ENCODE measurements around the gene ADAMTSL2. TPM values are rescaled to one million over a fixed set of nuclear protein-coding genes. Genes with fewer than 3 reads are reported as not detected.

The ADAMTSL2 gene
- total and polyA plus RNA-seq, 4 donors = 1.8 to 18.2 (median 7.7) TPM

DNA sequence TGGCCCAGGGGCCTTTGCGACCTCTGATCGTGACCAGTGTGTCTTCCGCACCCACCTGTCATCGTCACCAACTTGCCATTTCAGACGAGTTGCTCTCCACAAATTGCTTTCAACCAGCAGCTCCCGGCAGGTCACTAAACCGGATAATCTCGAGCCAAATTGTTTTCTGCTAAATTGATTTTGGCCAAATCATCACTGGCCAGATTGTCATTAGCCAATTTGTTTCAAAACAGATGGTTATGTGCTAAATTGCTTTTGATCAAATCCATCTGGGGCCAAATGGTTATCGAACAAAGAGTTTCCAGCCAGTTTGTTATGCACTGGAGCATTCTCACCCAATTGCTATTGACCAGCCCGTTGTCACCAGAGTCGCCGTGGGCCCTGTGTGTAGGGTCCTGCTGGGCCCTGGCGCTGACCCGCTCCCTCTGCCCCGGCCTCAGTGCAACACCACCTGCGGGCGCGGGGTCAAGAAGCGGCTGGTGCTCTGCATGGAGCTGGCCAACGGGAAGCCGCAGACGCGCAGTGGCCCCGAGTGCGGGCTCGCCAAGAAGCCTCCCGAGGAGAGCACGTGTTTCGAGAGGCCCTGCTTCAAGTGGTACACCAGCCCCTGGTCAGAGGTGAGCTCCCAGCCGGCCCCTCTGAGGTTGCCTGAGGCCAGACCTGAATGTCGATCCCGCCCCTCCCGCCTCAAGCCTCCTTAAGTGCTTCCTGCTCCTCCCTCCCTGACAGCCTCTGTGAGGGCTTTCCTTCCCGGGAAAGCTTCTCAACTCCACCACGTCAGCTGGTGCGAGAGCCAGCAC is 35.6 kb downstream of the ADAMTSL2 start:
- H3K9ac ChIP-seq (ENCODE audit: low read depth in 1 of 2, low read length in 2 of 2) = no peak overlapping the region
- no peak for DNase-seq (ENCODE audit: low spot score)
- H3K27ac ChIP-seq (ENCODE audit: low read depth in 1 of 2, low read length in 2 of 2) = no peak overlapping the region
- no peaks in the 10 kb centered on the region for H3K9me3 ChIP-seq (ENCODE audit: control insufficient read depth in 4 of 4, low read length in 3 of 4)
- no peaks in the 10 kb centered on the region for H3K36me3 ChIP-seq (ENCODE audit: control insufficient read depth in 4 of 4, insufficient read depth in 3 of 4, low read depth in 1 of 4, low read length in 3 of 4)
- TF ChIP-seq TAF1 (conservative IDR thresholded peaks at IDR 0.05) (no peak), RAD21 (IDR thresholded peaks at IDR 0.05) (no peak), SP1 (IDR thresholded peaks at IDR 0.05) (no peak), EGR1 (IDR thresholded peaks at IDR 0.05; ENCODE audit: low read depth in 2 of 2) (no peak), RXRA (IDR thresholded peaks at IDR 0.05) (no peak), NR2F2 (IDR thresholded peaks at IDR 0.05) (no peak), FOXA1 (IDR thresholded peaks at IDR 0.05) (no peak), HNF4G (IDR thresholded peaks at IDR 0.05) (no peak), FOXA2 (IDR thresholded peaks at IDR 0.05) (no peak), GABPA (IDR thresholded peaks at IDR 0.05 in 1 of 2, conservative IDR thresholded peaks at IDR 0.05 in 1 of 2) (no peak), JUND (IDR thresholded peaks at IDR 0.05) (no peak), YY1 (IDR thresholded peaks at IDR 0.05) (no peak), HNF4A (conservative IDR thresholded peaks at IDR 0.05) (no peak)
- TF ChIP-seq, protein P1, sequence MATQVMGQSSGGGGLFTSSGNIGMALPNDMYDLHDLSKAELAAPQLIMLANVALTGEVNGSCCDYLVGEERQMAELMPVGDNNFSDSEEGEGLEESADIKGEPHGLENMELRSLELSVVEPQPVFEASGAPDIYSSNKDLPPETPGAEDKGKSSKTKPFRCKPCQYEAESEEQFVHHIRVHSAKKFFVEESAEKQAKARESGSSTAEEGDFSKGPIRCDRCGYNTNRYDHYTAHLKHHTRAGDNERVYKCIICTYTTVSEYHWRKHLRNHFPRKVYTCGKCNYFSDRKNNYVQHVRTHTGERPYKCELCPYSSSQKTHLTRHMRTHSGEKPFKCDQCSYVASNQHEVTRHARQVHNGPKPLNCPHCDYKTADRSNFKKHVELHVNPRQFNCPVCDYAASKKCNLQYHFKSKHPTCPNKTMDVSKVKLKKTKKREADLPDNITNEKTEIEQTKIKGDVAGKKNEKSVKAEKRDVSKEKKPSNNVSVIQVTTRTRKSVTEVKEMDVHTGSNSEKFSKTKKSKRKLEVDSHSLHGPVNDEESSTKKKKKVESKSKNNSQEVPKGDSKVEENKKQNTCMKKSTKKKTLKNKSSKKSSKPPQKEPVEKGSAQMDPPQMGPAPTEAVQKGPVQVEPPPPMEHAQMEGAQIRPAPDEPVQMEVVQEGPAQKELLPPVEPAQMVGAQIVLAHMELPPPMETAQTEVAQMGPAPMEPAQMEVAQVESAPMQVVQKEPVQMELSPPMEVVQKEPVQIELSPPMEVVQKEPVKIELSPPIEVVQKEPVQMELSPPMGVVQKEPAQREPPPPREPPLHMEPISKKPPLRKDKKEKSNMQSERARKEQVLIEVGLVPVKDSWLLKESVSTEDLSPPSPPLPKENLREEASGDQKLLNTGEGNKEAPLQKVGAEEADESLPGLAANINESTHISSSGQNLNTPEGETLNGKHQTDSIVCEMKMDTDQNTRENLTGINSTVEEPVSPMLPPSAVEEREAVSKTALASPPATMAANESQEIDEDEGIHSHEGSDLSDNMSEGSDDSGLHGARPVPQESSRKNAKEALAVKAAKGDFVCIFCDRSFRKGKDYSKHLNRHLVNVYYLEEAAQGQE (IDR thresholded peaks at IDR 0.05) = no peak
- TF ChIP-seq, protein P2, sequence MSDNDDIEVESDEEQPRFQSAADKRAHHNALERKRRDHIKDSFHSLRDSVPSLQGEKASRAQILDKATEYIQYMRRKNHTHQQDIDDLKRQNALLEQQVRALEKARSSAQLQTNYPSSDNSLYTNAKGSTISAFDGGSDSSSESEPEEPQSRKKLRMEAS (IDR thresholded peaks at IDR 0.05) = no peak
- TF ChIP-seq, protein P3, sequence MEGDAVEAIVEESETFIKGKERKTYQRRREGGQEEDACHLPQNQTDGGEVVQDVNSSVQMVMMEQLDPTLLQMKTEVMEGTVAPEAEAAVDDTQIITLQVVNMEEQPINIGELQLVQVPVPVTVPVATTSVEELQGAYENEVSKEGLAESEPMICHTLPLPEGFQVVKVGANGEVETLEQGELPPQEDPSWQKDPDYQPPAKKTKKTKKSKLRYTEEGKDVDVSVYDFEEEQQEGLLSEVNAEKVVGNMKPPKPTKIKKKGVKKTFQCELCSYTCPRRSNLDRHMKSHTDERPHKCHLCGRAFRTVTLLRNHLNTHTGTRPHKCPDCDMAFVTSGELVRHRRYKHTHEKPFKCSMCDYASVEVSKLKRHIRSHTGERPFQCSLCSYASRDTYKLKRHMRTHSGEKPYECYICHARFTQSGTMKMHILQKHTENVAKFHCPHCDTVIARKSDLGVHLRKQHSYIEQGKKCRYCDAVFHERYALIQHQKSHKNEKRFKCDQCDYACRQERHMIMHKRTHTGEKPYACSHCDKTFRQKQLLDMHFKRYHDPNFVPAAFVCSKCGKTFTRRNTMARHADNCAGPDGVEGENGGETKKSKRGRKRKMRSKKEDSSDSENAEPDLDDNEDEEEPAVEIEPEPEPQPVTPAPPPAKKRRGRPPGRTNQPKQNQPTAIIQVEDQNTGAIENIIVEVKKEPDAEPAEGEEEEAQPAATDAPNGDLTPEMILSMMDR (IDR thresholded peaks at IDR 0.05; ENCODE audit: low read depth, low read length, missing input control) = no peak
- TF ChIP-seq, protein P4, sequence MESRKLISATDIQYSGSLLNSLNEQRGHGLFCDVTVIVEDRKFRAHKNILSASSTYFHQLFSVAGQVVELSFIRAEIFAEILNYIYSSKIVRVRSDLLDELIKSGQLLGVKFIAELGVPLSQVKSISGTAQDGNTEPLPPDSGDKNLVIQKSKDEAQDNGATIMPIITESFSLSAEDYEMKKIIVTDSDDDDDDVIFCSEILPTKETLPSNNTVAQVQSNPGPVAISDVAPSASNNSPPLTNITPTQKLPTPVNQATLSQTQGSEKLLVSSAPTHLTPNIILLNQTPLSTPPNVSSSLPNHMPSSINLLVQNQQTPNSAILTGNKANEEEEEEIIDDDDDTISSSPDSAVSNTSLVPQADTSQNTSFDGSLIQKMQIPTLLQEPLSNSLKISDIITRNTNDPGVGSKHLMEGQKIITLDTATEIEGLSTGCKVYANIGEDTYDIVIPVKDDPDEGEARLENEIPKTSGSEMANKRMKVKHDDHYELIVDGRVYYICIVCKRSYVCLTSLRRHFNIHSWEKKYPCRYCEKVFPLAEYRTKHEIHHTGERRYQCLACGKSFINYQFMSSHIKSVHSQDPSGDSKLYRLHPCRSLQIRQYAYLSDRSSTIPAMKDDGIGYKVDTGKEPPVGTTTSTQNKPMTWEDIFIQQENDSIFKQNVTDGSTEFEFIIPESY (IDR thresholded peaks at IDR 0.05) = no peak
- TF ChIP-seq, protein P5, sequence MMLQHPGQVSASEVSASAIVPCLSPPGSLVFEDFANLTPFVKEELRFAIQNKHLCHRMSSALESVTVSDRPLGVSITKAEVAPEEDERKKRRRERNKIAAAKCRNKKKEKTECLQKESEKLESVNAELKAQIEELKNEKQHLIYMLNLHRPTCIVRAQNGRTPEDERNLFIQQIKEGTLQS (IDR thresholded peaks at IDR 0.05) = no peak
- no peaks in the 10 kb centered on the region for H3K4me1 ChIP-seq (ENCODE audit: control insufficient read depth in 4 of 4, insufficient read depth in 4 of 4, low read length in 3 of 4)
- H3K4me3 ChIP-seq (ENCODE audit: low read depth in 1 of 3, low read length in 3 of 3) = no peak overlapping the region
- 78% methylated on average over 36 of the region's 36 CpGs for WGBS
- no peaks in the 10 kb centered on the region for H3K27me3 ChIP-seq (ENCODE audit: control insufficient read depth in 4 of 4, insufficient read depth in 4 of 4, low read length in 3 of 4)
